Endometrium (tissue), 2 donors: Measurements from ENCODE around the gene PRDM7.
"Not testable (repeated sequence)": the region's sequence is repeated elsewhere in the genome, so short reads cannot be mapped to it uniquely, and the experiment has no call there.

Source experiments
- FAIRE-seq: peaks from 2 replicates; lab custom pipeline; 2012; peaks lifted over from hg19 to GRCh38; lab: Jason Lieb, UNC
- donor health status: control.
- donor health status: control.

Gene PRDM7

DNA sequence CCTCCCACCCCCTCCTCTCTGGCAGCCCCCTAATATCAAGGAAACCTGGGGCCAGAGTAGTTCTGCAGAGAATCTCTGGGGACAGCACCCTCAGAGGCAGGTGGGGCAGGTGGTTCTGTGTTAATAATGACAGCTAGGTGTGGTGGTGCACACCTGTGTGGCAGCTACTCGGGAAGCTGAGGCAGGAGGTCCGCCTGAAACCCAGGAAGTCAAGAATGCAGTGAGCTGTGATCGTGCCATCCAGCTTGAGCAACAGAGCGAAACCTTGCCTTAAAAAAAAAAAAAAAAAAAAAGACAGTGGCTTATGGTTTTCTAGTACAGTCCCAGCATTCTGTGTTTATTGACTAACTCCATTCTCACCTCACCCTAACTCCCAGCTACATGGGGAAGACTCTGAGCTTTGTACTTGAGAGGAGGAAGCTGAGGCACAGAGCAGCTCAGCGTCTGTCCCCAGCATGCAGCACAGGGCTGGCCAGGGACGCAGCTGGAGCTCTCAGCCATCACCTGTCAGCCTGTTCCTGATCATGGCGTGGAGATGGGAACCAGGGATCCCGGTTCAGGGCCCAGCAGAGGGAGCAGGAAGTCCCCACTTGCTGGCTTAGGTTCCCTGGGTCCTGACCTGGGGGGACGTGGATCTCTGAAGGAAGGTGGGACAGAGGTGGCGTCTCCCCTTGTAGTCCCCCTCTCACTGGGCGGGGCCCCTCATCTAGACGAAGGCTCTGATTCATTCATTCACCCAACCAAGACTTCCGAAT lies 64.0 kb downstream of the PRDM7 start:
- FAIRE-seq, result no peak

DNA sequence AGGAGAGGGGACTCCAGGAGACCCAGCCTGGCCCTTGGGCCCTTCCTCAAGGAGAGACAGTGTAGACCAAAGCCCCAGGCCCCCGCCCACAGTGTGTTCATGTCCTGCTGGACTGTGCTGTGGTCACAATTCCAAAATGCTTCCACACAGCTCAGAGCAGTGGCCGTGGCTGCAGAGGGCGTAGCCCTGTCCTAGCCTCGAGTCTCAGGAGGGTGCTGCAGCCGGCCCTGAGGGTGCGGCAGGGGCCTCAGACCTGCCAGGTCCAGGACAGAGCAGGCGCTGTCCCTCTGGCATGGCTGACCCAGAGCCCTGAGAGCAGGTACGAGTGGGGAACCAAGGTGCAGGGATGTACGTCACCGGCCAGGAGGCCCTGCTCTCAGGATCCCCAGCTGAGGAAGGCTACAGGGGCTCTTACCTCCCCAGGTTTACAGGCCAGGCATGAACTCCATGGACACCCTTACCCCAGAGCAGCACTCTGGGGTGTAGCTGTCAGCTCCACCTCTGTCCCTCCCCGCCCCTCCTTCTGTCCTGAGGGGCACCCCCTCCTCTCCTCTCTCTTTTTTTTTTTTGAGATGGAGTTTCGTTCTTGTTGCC lies 65.1 kb downstream of the PRDM7 start:
- no peak for FAIRE-seq

DNA sequence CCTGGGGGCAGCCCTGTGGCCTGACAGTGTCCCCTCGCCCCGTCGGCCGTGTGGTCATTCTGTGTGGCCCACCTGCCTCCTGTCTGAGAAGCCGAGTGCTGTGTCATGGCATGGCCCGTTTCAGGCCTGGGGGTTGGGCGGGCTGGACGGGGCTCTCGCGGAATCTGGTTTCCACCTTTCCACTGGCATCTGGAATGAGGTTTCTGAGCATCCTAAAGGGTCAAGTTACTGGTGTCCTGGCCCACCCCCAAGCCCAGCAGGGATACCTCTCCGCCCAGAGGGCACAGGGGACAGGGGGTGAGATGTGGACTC lies 65.7 kb downstream of the PRDM7 start:
- no peak for FAIRE-seq

DNA sequence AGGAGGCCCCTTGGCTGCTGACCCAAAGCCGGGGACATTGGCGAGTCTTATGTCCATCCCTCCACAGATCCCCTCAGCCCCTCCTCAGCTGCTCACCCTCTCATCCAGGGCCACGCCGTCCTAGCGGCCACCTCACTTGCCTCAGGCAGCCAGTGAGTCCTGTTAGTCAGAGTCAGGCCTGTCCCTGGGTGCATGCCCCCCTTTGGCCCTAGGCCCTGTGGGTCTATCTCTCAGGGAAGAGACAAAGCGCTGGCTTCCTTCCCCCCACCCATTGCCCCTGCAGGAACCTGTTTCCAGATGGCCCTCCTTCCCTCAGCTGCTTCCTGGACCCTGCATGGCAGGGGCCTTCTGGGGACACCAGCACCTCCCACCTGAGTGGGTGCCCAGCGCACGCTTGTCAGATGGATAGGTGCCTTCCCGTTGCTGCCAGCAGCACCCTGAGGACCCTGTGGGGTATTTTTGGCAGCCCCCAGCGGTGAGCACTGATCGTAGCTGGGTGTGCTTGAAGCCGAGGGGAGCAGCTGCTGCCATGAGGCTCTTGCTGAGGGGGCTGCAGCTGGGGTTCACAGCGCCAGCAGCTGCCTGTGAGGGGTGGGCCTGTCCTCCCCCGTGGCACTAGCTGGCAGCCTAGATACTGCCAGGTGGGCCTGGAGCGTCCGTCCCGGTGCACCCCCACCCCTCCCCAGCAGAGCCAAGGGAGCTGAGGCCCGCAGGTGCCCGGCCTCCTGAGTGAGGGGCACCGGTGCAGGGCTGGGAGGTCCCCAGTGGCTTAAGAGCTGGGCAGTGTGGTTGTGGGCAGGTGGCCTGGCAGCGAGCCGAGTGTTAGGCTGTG lies 66.2 kb downstream of the PRDM7 start:
- no peak for FAIRE-seq

DNA sequence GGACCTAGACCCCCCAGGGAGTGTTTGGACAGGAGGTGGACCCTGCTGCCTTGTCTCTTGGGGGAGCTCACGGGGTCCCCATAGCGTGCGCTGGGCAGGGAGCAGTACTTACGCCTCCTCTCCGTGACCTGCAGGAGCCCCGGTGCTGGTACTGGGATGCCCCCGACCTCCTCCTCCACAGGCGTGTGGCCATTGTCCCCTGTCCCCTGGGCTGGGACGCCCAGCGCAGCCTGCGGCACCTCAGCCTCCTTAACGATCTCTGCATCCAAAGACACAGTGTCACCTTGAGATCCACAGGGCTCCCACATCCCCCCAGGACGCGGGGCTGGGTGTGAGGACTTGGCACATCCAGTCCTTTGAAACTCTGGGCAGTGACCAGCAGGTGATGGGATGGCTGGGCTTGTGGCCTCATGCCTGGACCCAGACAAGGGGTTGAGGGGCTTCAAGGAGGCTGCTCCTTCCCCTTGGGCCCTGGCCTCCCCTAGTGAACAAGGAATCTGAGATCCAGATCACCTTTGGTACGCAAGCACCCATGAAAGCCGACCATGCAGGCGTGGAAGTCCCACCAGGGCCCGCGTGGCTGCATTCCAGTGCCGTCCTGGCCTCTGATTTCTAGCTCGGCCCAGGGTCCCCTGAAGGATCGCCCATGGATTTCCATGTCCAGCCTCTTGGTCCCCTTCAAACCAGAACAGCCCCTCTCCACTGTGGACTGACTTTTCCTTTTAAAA lies 67.8 kb downstream of the PRDM7 start:
- FAIRE-seq, result no peak

DNA sequence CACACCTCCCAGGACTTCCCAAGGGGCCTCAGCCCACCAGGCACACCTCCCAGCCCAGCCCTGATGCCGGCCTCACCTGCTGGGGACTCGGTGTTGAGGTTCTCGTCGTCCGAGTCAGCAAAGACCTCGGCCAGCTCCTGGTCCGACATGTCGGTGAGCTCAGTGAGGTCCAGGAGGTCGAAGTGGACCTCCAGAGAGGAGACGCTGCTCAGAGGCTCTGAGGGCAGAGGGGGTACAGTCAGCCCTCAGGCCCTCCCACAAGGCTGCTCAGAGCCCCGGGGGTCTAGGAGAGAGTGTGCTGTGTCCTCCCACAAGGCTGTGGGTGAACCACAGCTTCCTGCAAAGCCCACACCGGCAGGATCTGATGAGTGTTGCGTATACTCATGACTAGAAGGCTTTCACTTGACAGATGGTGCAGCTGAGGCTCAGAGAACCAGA lies 68.4 kb downstream of the PRDM7 start:
- no peak for FAIRE-seq

DNA sequence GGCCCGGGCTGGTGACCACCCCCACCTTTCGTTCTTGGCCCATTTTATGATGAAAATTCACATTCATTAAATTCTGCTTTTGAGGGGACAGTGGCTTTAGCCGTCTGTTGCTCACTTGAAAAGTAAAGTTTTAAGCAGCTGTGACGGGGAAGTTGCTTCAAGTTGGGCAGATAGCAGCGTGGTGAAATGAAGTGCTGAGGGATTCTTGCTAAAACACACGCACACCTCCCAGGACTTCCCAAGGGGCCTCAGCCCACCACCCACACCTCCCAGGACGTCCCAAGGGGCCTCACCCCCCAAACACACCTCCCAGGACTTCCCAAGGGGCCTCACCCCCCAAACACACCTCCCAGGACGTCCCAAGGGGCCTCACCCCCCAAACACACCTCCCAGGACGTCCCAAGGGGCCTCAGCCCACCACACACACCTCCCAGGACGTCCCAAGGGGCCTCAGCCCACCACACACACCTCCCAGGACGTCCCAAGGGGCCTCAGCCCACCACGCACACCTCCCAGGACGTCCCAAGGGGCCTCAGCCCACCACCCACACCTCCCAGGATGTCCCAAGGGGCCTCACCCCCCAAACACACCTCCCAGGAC lies 69.4 kb downstream of the PRDM7 start:
- not testable (repeated sequence) for FAIRE-seq

DNA sequence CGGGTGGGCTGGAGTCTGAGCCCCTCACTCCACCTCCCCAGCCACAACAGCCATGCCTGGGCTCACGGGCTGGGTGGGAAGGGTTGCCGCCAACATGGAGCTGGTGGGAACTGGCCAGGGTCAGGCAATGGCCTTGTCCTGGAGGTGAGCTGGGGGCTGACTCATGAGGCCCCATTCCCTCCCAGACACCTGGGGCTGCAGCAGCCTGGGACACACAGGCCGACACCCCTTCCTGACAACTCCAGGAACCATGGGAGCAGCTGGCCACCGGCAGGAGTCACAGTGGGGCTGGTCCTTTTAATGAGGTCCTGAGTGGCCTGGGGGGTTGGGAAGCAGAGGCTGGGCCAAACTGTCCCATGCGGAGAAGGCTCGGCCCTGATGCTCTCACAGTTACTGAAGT lies 70.1 kb downstream of the PRDM7 start:
- FAIRE-seq, result no peak
